ENCODE measurements around the gene PLSCR4.

DNA sequence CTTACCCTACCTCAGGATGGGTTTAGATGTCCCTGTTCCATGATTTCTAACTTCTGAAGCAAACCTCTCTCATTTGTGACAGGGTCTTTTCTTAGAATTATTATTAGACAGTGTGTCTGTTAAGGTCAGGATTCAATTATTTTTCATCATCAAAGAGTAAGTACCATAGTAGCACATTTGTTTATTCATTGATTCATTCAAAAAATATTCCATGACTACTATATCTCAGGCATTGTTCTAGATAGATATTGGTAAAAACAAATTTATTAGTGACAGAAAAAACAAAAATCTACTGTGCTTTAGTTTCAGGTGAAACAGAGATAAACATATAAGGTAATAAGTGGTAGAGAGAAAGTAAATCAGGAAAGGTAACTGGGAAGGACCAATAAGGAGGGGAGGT is 86.4 kb downstream of the PLSCR4 start:
- TF ChIP-seq, protein P1, sequence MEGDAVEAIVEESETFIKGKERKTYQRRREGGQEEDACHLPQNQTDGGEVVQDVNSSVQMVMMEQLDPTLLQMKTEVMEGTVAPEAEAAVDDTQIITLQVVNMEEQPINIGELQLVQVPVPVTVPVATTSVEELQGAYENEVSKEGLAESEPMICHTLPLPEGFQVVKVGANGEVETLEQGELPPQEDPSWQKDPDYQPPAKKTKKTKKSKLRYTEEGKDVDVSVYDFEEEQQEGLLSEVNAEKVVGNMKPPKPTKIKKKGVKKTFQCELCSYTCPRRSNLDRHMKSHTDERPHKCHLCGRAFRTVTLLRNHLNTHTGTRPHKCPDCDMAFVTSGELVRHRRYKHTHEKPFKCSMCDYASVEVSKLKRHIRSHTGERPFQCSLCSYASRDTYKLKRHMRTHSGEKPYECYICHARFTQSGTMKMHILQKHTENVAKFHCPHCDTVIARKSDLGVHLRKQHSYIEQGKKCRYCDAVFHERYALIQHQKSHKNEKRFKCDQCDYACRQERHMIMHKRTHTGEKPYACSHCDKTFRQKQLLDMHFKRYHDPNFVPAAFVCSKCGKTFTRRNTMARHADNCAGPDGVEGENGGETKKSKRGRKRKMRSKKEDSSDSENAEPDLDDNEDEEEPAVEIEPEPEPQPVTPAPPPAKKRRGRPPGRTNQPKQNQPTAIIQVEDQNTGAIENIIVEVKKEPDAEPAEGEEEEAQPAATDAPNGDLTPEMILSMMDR (IDR thresholded peaks at IDR 0.05), result no peak
- no peak for TF ChIP-seq POLR2A (IDR thresholded peaks at IDR 0.05)
